ENCODE results near the gene DAPK2.
"Not testable (repeated sequence)": the region's sequence is repeated elsewhere in the genome, so short reads cannot be mapped to it uniquely, and the experiment has no call there.

DAPK2 gene

DNA sequence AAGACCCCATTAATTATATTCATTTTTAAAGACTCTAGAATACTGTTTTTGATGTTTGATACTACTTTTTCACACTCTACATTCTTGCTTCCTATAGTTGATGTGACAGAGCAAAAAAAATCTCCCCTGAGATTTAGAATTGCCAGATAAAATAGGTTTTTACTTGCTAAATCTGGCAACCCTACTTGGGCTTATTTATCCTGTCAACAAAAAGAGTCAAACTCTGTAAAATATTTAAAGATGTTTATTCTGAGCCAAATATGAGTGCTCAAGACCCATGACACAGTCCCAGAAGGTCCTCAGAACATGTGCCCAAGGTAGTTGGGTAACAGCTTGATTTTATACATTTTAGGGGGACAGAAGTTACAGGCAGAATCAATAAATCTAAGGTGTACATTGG lies 72.3 kb downstream of the DAPK2 start:
- no peak for DNase-seq (ENCODE audit: low read depth, low spot score)

DNA sequence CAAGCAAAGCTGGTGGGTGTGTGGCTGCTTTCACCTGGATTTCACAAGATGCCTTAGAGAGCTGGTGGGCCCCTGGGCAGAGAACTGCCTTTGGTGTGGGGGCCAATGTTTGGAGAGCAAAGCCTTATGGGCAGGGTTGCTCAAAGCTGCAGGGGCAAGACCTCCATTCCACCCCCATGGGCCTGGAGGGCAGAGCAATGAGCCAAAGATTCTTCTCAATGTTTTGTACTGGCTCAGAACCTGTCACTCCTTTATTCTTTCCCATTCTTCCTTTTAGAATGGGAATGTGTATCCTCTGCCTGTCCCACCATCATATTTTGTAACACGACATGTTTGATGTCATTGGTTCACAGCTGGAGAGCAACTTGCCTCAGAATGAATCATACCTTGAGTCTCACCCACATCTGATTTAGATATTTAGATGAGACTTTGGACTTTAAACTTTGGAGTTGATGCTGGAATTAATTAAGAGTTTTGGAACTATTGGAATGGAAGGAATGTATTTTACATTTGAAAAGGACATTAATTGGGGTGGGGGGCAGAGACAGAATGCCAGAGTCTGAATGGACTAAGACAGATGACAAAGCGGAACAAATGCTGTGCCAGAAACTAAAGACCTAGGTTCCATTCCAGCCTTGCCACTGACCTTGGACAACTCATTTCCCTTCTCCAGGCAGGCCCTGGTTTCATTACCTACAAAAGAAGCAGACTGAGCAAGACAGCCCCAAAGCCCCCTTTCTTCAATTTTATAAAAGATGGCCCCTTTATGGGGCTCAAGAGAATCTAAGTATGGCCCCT lies 72.9 kb downstream of the DAPK2 start:
- DNase-seq (ENCODE audit: low read depth, low spot score), result peak; percentile 50

- no peak for DNase-seq (ENCODE audit: low read depth, low spot score)
Measured at GRCh38 chr15:63972801-63973200, 73.5 kb downstream of the DAPK2 start.

GRCh38 chr15:63971904-63972303 lies 74.4 kb downstream of the DAPK2 start:
- DNase-seq (ENCODE audit: low read depth, low spot score), result no peak

DNA sequence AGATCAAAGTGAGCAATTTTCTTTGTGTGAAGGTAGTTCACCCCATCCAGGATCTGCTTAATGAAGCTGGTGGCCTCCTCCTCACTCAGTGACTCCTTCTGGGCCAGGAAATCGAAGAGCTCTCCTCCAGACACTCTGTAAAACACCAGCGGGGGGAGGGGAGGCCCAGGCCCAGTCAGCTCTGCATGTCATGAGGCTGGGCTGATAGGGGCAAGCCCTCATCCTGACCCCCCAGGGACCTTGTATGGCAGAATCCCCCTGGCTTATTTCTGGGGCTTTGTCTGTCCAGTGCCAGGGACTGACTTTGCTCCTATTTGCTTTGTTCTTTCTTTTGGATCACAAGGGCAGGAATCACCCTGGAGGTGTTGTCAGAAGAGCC lies 74.9 kb downstream of the DAPK2 start:
- DNase-seq (ENCODE audit: low read depth, low spot score), result no peak

- DNase-seq (ENCODE audit: low read depth, low spot score), result no peak
Measured at GRCh38 chr15:63970621-63971426, 75.5 kb downstream of the DAPK2 start.

DNA sequence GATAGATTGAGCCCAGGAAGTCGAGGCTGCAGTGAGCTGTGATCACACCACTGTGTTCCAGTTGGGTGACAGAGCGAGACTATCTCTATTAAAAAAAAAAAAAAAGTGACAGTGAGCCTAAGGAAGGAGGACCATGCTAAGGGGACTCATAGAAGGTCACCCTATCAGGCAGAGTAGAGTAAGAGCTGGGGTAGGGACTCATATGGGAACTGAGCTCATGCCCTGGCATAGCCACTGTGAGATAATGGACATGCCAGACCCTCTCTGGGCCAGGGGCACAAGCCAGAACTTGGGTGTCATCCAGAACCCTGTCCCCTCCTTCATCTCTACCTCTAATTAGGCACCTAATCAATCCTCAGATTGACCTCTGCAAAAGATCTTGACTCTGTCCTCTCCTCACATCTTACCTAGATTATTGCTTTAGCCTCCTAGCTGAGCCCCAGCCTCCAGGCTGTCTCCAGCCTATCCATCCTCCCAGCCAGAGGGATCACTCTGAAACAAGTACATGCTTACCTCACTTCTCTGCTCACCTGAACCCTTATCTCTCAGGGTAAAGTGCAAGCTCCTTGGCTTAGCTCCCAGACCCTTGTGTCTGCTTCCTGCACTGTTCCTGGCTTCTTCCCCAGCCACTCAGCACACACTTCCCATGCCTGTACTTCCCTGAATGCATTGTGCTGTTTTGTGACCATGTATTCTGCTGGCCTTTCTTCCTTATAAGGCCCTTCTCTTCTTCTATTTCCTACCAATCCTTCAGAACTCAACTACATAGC lies 76.4 kb downstream of the DAPK2 start:
- DNase-seq (ENCODE audit: low read depth, low spot score), result no peak

DNA sequence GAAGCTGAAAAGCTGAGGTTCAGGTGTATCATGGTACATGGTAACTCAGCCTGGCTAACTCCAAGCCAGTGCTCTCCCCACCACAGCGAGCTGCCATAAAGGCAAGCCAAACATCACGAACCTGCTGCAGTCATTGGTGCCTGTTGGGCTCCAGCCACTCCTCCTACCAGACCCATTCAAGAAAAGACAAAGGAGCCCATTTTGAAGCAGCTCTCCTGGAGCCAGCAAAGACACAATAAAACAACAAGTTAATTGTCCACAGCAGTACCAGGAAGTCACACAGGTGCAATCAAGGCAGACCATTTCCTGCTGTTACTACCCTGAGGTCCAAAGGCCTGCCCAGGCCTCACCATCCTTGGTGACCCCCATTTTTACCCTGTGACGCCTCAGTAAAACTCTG lies 77.6 kb downstream of the DAPK2 start:
- DNase-seq (ENCODE audit: low read depth, low spot score), result no peak

GRCh38 chr15:63968122-63968524 lies 78.2 kb downstream of the DAPK2 start:
- no peak for DNase-seq (ENCODE audit: low read depth, low spot score)

GRCh38 chr15:63967616-63968015 lies 78.7 kb downstream of the DAPK2 start:
- no peak for DNase-seq (ENCODE audit: low read depth, low spot score)

DNA sequence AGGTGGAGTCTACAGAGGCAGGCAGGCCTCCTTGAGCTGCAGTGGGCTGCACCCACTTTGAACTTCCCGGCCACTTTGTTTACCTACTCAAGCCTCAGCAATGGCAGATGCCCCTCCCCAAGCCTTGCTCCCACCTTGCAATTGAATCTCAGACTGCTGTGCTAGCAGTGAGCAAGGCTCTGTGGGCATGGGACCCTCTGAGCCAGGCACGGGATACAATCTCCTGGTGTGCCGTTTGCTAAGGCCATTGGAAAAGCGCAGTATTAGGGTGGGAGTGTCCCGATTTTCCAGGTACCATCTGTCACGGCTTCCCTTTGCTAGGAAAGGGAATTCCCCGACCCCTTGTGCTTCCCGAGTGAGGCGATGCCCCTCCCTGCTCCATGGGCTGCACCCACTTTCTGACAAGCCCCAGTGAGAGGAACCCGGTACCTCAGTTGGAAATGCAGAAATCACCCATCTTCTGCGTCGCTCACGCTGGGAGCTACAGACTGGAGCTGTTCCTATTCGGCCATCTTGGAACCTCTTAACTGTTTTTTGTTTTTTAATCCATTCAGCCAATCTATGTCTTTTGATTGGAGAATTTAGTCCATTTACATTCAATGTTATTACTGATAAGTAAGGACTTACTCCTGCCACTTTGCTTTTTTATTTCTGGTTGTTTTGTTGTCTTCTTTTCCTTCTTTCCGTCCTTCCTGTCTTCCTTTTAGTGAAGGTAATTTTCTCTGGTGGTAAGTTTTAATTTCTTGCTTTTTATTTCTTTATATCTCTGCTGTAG lies 83.2 kb downstream of the DAPK2 start:
- DNase-seq (ENCODE audit: low read depth, low spot score), result not testable (repeated sequence)

DNA sequence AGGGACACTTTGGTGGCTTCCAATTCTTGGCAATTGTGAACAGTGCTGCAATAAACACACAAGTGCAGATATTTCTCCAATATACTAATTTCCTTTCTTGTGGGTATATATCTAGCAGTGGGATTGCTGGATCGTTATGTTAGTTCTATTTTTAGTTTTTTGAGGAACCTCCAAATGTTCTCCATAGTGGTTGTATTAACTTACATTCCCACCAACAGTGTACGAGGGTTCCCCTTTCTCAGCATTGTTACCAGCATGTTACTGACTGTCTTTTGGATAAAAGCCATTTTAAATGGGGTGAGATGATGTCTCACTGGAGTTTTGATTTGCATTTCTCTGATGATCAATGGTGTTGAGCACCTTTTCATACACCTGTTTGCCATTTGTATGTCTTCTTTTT lies 92.8 kb downstream of the DAPK2 start:
- no peak for DNase-seq (ENCODE audit: low read depth, low spot score)

GRCh38 chr15:63950911-63951481 lies 95.3 kb downstream of the DAPK2 start:
- DNase-seq (ENCODE audit: low read depth, low spot score), result peak; percentile 80

GRCh38 chr15:63948971-63949370 lies 97.3 kb downstream of the DAPK2 start:
- DNase-seq (ENCODE audit: low read depth, low spot score), result peak; percentile 20

DNA sequence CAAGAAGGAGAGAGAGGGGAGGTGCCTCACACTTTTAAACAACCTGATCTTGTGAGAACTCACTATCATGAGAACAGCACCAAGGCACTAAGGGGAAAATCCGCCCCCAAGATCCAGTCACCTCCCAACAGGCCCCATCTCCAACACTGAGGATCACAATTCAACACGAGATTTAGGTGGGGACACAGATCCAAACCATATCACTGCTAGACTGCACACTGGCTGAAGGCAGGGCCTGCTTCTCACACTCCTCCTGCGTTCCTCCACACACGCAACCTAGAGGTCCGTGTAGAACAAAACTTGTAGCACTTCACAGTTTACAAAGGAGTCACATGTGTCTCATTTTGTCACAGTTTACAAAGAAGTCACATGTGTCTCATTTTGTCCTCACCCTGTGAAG lies 97.8 kb downstream of the DAPK2 start:
- DNase-seq (ENCODE audit: low read depth, low spot score), result no peak

DNA sequence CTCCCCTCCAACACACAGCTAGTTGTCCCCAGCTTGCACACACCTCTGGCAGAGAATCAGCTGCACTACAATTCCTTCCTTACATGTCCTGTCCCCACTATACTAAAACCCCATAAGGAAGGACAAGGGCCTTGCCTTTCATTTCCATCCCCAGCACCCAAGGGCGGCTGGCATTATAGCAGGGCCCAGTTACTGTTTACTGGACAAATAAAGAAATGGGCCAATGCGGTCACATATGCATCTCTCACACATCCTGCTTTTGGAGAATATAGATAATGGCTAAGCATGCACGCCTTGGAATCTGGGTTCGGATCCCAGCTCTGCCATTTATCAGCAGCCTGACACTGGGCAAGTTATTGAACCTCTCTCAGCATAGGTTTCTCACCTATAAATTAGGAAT lies 99.1 kb downstream of the DAPK2 start:
- no peak for DNase-seq (ENCODE audit: low read depth, low spot score)

DNA sequence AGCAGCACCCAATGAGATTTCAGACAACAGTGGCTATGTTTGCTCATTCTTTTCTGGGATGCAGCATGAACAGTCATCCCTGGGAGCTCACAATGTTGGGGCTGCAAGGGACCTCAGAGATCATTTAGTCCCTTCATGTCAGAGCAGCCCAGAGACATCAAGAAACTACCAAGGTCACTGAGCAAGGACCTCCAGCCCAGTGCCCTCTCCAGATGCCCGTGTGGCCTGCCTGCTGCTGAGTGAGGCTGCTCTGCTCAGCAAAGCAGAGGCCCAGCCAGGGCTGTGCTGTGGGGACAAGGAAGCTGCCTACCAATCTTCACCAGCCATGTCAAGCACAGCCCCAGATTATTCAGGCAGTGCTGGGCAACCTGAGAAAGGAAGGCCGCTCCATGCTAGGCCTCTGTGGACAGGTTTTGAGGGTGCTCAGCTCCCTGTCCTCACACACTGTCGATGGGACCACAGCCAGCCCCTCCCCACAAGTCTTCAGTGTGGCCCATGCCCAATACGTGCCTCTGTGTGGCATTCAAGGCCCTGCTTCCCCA lies 99.7 kb downstream of the DAPK2 start:
- no peak for DNase-seq (ENCODE audit: low read depth, low spot score)

DNA sequence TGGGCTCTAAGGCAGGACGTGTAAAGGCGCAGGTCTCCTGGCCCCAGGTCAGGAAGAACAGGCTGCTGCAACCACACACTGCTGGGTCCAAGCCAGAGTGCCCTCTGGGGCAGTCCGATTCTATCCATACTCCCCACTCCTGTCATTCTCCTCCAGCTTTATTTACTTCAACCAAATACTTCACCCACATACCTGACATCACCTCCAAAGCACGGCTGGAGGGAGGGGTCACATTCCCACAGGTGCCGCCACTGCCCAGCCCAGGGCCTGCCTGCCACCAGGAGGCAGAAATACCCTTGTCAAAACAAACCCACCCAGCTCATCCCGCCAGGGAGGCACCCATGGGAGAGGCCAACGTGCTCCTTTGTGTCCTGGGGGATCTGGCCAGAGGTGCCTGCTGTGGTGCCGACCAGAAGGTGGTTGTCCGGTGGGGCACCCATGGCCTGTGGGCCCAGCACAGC lies 100.4 kb downstream of the DAPK2 start:
- DNase-seq (ENCODE audit: low read depth, low spot score), result no peak

DNA sequence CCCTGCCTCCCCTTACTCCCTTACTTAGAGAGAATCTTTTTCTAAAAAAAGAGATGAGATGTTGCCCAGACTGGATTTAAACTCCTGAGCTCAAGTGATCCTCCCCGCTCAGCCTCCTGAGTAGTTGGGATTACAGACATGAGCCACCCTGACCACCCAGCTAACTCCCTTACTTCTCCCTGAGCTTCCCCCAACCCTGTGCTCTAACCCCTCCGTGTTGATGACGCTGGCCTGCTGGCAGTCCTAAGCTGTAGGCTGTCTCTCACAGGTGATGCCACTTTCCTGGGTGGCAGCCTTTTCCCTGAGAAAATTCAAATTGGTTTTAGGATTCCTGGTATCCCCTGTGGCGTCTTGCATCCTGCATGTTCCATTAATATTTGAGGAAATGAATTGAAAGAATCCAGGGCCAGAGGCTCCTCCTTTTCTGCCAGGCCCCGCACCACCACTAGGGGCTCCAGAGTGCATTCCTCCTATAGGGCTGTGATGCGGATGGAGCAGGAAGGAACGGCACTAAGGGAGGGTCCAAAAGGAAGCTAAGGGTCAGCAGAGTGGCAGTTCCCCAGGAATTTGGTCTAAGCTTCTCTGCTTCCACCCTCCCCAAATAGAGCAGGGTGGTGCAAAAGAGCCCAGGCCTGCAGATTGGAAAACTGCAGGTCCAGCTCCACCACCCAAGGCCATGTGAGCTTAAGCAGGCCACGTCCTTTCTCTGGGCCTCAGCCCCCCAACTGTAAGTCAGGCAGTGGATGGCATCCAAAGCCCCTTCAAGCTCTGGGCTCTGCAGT lies 101.1 kb downstream of the DAPK2 start:
- DNase-seq (ENCODE audit: low read depth, low spot score), result peak; percentile 65

DNA sequence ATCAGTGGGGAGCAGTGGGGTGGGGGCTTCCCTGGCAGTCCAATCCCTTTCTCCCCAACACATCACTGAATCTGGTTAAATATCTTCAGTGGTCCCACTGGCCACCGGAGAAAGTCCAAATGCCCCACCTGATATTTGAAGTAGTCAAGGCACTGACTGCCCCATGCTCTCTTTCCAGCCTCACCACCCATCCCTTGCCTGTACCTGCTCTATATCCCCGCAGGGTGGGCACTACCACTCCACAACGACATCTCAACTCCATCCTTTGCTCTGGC lies 101.7 kb downstream of the DAPK2 start:
- DNase-seq (ENCODE audit: low read depth, low spot score), result no peak
